Suprapubic skin (tissue), 4 donors: Measurements from ENCODE around the gene TRIM9. TPM values are rescaled to one million over a fixed set of nuclear protein-coding genes. Genes with fewer than 3 reads are reported as not detected.

ENCODE experiments used
- DNase-seq, 2 donors: peaks; one replicate each; pipeline ENCODE4 v3.0.0-alpha.2; 2019; ENCODE audit warnings: low spot score in 2 of 2
- H3K27ac ChIP-seq: fragments of 200-600 bp; sonication (generic); one replicate; pipeline ENCODE4 v1.5.1; 2019
- H3K27me3 ChIP-seq: fragments of 200-600 bp; sonication (generic); one replicate; pipeline ENCODE4 v1.5.1; 2019
- H3K36me3 ChIP-seq: fragments of 200-600 bp; sonication (generic); one replicate; pipeline ENCODE4 v1.5.1; 2019
- H3K4me1 ChIP-seq: fragments of 200-600 bp; sonication (generic); one replicate; pipeline ENCODE4 v1.5.1; 2019
- H3K4me3 ChIP-seq: fragments of 200-600 bp; sonication (generic); one replicate; pipeline ENCODE4 v1.5.1; 2019; ENCODE audit warnings: mild to moderate bottlenecking
- H3K9me3 ChIP-seq: fragments of 200-600 bp; sonication (generic); one replicate; pipeline ENCODE4 v1.5.1; 2019
- EP300 ChIP-seq: sonication (generic); formaldehyde crosslinking; IDR thresholded peaks from one replicate; pipeline ENCODE4 v1.6.1; 2017; ENCODE audit warnings: antibody characterized with exemption
- POLR2A ChIP-seq, 2 donors: fragments of 450-650 bp; IDR thresholded peaks; one replicate each; pipeline ENCODE4 v1.6.1; 2017; ENCODE audit warnings: antibody characterized with exemption in 2 of 2, mild to moderate bottlenecking in 2 of 2, moderate library complexity in 2 of 2
- POLR2AphosphoS5 ChIP-seq, 3 donors: sonication (generic); formaldehyde crosslinking; IDR thresholded peaks; one replicate each; pipeline ENCODE4 v1.6.1; 2017; ENCODE audit warnings: antibody characterized with exemption in 3 of 3
- WGBS: methylation state at CpG from one replicate; pipeline ENCODE4 v1.1.5; 2018; 5-methylcytosine and 5-hydroxymethylcytosine counted together
- total RNA-seq, 4 donors: library from RNA; depleted of rRNA; stranded (reverse); fragments of >200 nt; gene quantifications; one replicate each; pipeline ENCODE4 v1.1.0, GENCODE V29; 2016
- TF ChIP-seq, protein P1 (sequence below), 2 donors: fragments of 200-600 bp in 1 of 2; fragments of 450-650 bp in 1 of 2; sonication (generic) in 1 of 2; IDR thresholded peaks; one replicate each; pipeline ENCODE4 v1.5.1; 2016 to 2019; ENCODE audit warnings: antibody characterized with exemption in 2 of 2, mild to moderate bottlenecking in 1 of 2, moderate library complexity in 1 of 2

TRIM9 gene
- total RNA-seq, 4 donors from 2014 or later, result 0.45 to 5.0 (median 1.8) TPM

DNA sequence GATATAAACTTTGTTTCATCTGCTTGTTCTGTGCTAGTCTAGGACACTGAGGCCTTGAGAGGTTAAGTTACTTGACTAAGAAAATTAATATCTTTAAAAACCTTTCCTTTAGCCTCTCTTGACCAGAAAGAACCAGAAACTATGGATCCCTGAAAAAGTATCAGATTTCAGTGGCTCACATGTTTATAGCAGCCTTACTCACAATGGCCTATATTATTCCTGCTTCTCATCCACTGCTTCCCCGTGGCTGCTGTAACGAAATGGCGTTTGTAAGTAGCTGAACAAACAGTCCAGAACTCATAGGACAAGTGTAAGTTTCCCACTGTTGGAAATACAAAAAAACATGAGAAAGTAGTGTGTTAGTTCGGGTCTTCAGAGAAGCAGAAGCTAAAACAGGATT, 147.5 kb downstream of the TRIM9 start:
- H3K27ac ChIP-seq, result peak overlapping the region; percentile 24
- TF ChIP-seq EP300 (no peak), POLR2AphosphoS5 (IDR thresholded peaks at IDR 0.05) (no peak), POLR2A (IDR thresholded peaks at IDR 0.05) (no peak)
- TF ChIP-seq, protein P1, sequence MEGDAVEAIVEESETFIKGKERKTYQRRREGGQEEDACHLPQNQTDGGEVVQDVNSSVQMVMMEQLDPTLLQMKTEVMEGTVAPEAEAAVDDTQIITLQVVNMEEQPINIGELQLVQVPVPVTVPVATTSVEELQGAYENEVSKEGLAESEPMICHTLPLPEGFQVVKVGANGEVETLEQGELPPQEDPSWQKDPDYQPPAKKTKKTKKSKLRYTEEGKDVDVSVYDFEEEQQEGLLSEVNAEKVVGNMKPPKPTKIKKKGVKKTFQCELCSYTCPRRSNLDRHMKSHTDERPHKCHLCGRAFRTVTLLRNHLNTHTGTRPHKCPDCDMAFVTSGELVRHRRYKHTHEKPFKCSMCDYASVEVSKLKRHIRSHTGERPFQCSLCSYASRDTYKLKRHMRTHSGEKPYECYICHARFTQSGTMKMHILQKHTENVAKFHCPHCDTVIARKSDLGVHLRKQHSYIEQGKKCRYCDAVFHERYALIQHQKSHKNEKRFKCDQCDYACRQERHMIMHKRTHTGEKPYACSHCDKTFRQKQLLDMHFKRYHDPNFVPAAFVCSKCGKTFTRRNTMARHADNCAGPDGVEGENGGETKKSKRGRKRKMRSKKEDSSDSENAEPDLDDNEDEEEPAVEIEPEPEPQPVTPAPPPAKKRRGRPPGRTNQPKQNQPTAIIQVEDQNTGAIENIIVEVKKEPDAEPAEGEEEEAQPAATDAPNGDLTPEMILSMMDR (IDR thresholded peaks at IDR 0.05), result no peak
- H3K9me3 ChIP-seq, result no peaks in the 10 kb centered on the region
- 66% methylated on average over 4 of the region's 4 CpGs for WGBS
- no peak overlapping the region for H3K4me3 ChIP-seq
- no peak for DNase-seq
- peaks cover 19% of the 10 kb centered on the region for H3K4me1 ChIP-seq
- H3K36me3 ChIP-seq, result no peaks in the 10 kb centered on the region
- H3K27me3 ChIP-seq, result no peaks in the 10 kb centered on the region

GRCh38 chr14:50946234-50946935, 148.5 kb downstream of the TRIM9 start:
- TF ChIP-seq EP300 (no peak), POLR2AphosphoS5 (IDR thresholded peaks at IDR 0.05) (no peak), POLR2A (IDR thresholded peaks at IDR 0.05) (no peak)
- TF ChIP-seq, protein P1 (IDR thresholded peaks at IDR 0.05), result no peak
- WGBS, result 92% methylated on average over 5 of the region's 5 CpGs
- H3K4me1 ChIP-seq, result peaks cover 19% of the 10 kb centered on the region

GRCh38 chr14:50944647-50945413, 150.1 kb downstream of the TRIM9 start:
- Histone ChIP-seq H3K27ac (peak overlapping the region; percentile 77), H3K9me3 (no peaks in the 10 kb centered on the region), H3K27me3 (no peaks in the 10 kb centered on the region), H3K4me3 (peak overlapping the region; percentile 66), H3K36me3 (no peaks in the 10 kb centered on the region), H3K4me1 (peaks cover 19% of the 10 kb centered on the region)
- 6% methylated on average over 23 of the region's 29 CpGs for WGBS
- peak; percentile 76 to 87 for DNase-seq
- TF ChIP-seq POLR2AphosphoS5 (IDR thresholded peaks at IDR 0.05), result no peak
- no peak for TF ChIP-seq POLR2A (IDR thresholded peaks at IDR 0.05)
- no peak for TF ChIP-seq EP300
- TF ChIP-seq, protein P1 (IDR thresholded peaks at IDR 0.05), result no peak

More at GRCh38 chr14:50946234-50946935, 148.5 kb downstream of the TRIM9 start:
- Histone ChIP-seq H3K27ac (no peak overlapping the region), H3K36me3 (no peaks in the 10 kb centered on the region), H3K9me3 (no peaks in the 10 kb centered on the region), H3K4me3 (no peak overlapping the region), H3K27me3 (no peaks in the 10 kb centered on the region)
- DNase-seq, result no peak

- Histone ChIP-seq H3K27me3 (no peaks in the 10 kb centered on the region), H3K4me1 (peaks cover 19% of the 10 kb centered on the region), H3K27ac (peak within 1 kb of the TSS; percentile 77), H3K9me3 (no peaks in the 10 kb centered on the region), H3K36me3 (no peaks in the 10 kb centered on the region), H3K4me3 (peak within 1 kb of the TSS; percentile 66)
- peak; percentile 83 to 89 for DNase-seq
- 0% methylated on average over 11 of the region's 74 CpGs for WGBS
- TF ChIP-seq, protein P1 (IDR thresholded peaks at IDR 0.05), result no peak
- TF ChIP-seq POLR2AphosphoS5 (IDR thresholded peaks at IDR 0.05) (no peak), POLR2A (IDR thresholded peaks at IDR 0.05) (peak in 1 of 2 donors; percentile 62)
Measured at GRCh38 chr14:50943943-50944646, 150.8 kb downstream of the TRIM9 start, which contains the start of gene PYGL. TSS of gene PYGL (minus strand) at chr14:50944483. CDS start at chr14:50944403, 80 bp downstream.
